Measurements from ENCODE around the gene FILIP1.

Gene FILIP1

GRCh38 chr6:75403563-75404080 is 90.0 kb downstream of the FILIP1 start:
- no peak for TF ChIP-seq GATA3 (IDR thresholded peaks at IDR 0.05; ENCODE audit: low read depth, low read length)

GRCh38 chr6:75402296-75402695 is 91.3 kb downstream of the FILIP1 start:
- no peak for TF ChIP-seq GATA2 (IDR thresholded peaks at IDR 0.05; ENCODE audit: low read depth, low read length)
- TF ChIP-seq GATA3 (IDR thresholded peaks at IDR 0.05; ENCODE audit: low read depth, low read length): no peak

- TF ChIP-seq GATA2 (IDR thresholded peaks at IDR 0.05; ENCODE audit: low read depth, low read length) (no peak), GATA3 (IDR thresholded peaks at IDR 0.05; ENCODE audit: low read depth, low read length) (no peak)
These were observed 95.7 kb downstream of the FILIP1 start for GRCh38 chr6:75397656-75398465.

- no peak for TF ChIP-seq GATA2 (IDR thresholded peaks at IDR 0.05; ENCODE audit: low read depth, low read length)
- TF ChIP-seq GATA3 (IDR thresholded peaks at IDR 0.05; ENCODE audit: low read depth, low read length): no peak
These were observed 96.4 kb downstream of the FILIP1 start for GRCh38 chr6:75397171-75397570.

GRCh38 chr6:75396005-75396800 is 97.4 kb downstream of the FILIP1 start:
- TF ChIP-seq GATA3 (IDR thresholded peaks at IDR 0.05; ENCODE audit: low read depth, low read length) (no peak), GATA2 (IDR thresholded peaks at IDR 0.05; ENCODE audit: low read depth, low read length) (no peak)

GRCh38 chr6:75393806-75394205 is 99.8 kb downstream of the FILIP1 start:
- TF ChIP-seq GATA3 (IDR thresholded peaks at IDR 0.05; ENCODE audit: low read depth, low read length) (no peak), GATA2 (IDR thresholded peaks at IDR 0.05; ENCODE audit: low read depth, low read length) (no peak)

- TF ChIP-seq GATA2 (IDR thresholded peaks at IDR 0.05; ENCODE audit: low read depth, low read length) (no peak), GATA3 (IDR thresholded peaks at IDR 0.05; ENCODE audit: low read depth, low read length) (no peak)
These were observed 102.3 kb downstream of the FILIP1 start for GRCh38 chr6:75391276-75391675.

- no peak for TF ChIP-seq GATA2 (IDR thresholded peaks at IDR 0.05; ENCODE audit: low read depth, low read length)
- no peak for TF ChIP-seq GATA3 (IDR thresholded peaks at IDR 0.05; ENCODE audit: low read depth, low read length)
These were observed 107.4 kb downstream of the FILIP1 start for GRCh38 chr6:75386050-75386770.

- TF ChIP-seq GATA2 (IDR thresholded peaks at IDR 0.05; ENCODE audit: low read depth, low read length) (no peak), GATA3 (IDR thresholded peaks at IDR 0.05; ENCODE audit: low read depth, low read length) (no peak)
These were observed 109.5 kb downstream of the FILIP1 start for GRCh38 chr6:75384116-75384515.

GRCh38 chr6:75382634-75382900 is 111.0 kb downstream of the FILIP1 start:
- TF ChIP-seq GATA2 (IDR thresholded peaks at IDR 0.05; ENCODE audit: low read depth, low read length) (no peak), GATA3 (IDR thresholded peaks at IDR 0.05; ENCODE audit: low read depth, low read length) (no peak)

- TF ChIP-seq GATA2 (IDR thresholded peaks at IDR 0.05; ENCODE audit: low read depth, low read length) (no peak), GATA3 (IDR thresholded peaks at IDR 0.05; ENCODE audit: low read depth, low read length) (no peak)
These were observed 111.5 kb downstream of the FILIP1 start for GRCh38 chr6:75381877-75382633.

- TF ChIP-seq GATA3 (IDR thresholded peaks at IDR 0.05; ENCODE audit: low read depth, low read length): no peak
- TF ChIP-seq GATA2 (IDR thresholded peaks at IDR 0.05; ENCODE audit: low read depth, low read length): no peak
These were observed 114.1 kb downstream of the FILIP1 start for GRCh38 chr6:75379536-75379935.

GRCh38 chr6:75378101-75378500 is 115.5 kb downstream of the FILIP1 start:
- TF ChIP-seq GATA3 (IDR thresholded peaks at IDR 0.05; ENCODE audit: low read depth, low read length) (no peak), GATA2 (IDR thresholded peaks at IDR 0.05; ENCODE audit: low read depth, low read length) (no peak)

GRCh38 chr6:75377386-75377785 is 116.2 kb downstream of the FILIP1 start:
- no peak for TF ChIP-seq GATA3 (IDR thresholded peaks at IDR 0.05; ENCODE audit: low read depth, low read length)
- TF ChIP-seq GATA2 (IDR thresholded peaks at IDR 0.05; ENCODE audit: low read depth, low read length): no peak
